Osteoblast (primary cell): ENCODE measurements around the gene MYH9. TPM values are rescaled to one million over a fixed set of nuclear protein-coding genes. Genes with fewer than 3 reads are reported as not detected.

ENCODE experiments used
- DNase-seq: peaks from one replicate; pipeline ENCODE4 v3.0.0; 2011; ENCODE audit warnings: low spot score, mixed read lengths; ENCODE audit not compliant: insufficient read length; ENCODE audit errors: missing footprints
- H2AFZ ChIP-seq: 2 replicates; pipeline ENCODE4 v1.6.0; 2011; ENCODE audit warnings: mild to moderate bottlenecking, low read length
- H3K27ac ChIP-seq: 2 replicates; pipeline ENCODE4 v1.5.1; 2011; ENCODE audit warnings: mild to moderate bottlenecking, low read depth, low read length, moderate library complexity
- H3K27me3 ChIP-seq: 2 replicates; pipeline ENCODE4 v1.6.0; 2012; ENCODE audit warnings: mild to moderate bottlenecking, control low read depth, inconsistent platforms, low read length, moderate library complexity; ENCODE audit not compliant: insufficient read depth
- H3K36me3 ChIP-seq: 2 replicates; pipeline ENCODE4 v1.5.1; 2011; ENCODE audit warnings: mild to moderate bottlenecking, low read length, control low read depth, moderate library complexity; ENCODE audit not compliant: insufficient read depth
- H3K4me1 ChIP-seq: 2 replicates; pipeline ENCODE4 v1.5.1; 2011; ENCODE audit warnings: mild to moderate bottlenecking, low read length, control low read depth, moderate library complexity; ENCODE audit not compliant: insufficient read depth
- H3K4me2 ChIP-seq: 2 replicates; pipeline ENCODE4 v1.6.0; 2011; ENCODE audit warnings: mild to moderate bottlenecking, low read length; ENCODE audit not compliant: insufficient read depth
- H3K4me3 ChIP-seq: fragments of 200-600 bp; sonication (generic); 3 replicates; pipeline ENCODE4 v1.5.1; 2012; ENCODE audit warnings: mild to moderate bottlenecking, low read length, inconsistent platforms; ENCODE audit not compliant: insufficient read depth
- H3K79me2 ChIP-seq: 2 replicates; pipeline ENCODE4 v1.6.0; 2012; ENCODE audit warnings: mild to moderate bottlenecking, low read length, control low read depth, inconsistent platforms; ENCODE audit not compliant: insufficient read depth
- H3K9me3 ChIP-seq: 2 replicates; pipeline ENCODE4 v1.5.1; 2011; ENCODE audit warnings: low read depth, low read length, control low read depth
- H4K20me1 ChIP-seq: 2 replicates; pipeline ENCODE4 v1.6.0; 2012; ENCODE audit warnings: mild to moderate bottlenecking, low read length, control low read depth; ENCODE audit not compliant: insufficient read depth
- total RNA-seq: library from RNA; depleted of rRNA; stranded (reverse); fragments of >200 nt; gene quantifications from 2 replicates; pipeline ENCODE4 v1.2.3, GENCODE V29; 2012
- TF ChIP-seq, protein P1 (sequence below): IDR thresholded peaks from 2 replicates; pipeline ENCODE4 v1.5.1; 2011; ENCODE audit warnings: mild to moderate bottlenecking, low read depth, low read length, moderate library complexity; ENCODE audit errors: extremely low read depth

MYH9 gene
- total RNA-seq, 1 donor, result 964 TPM

DNA sequence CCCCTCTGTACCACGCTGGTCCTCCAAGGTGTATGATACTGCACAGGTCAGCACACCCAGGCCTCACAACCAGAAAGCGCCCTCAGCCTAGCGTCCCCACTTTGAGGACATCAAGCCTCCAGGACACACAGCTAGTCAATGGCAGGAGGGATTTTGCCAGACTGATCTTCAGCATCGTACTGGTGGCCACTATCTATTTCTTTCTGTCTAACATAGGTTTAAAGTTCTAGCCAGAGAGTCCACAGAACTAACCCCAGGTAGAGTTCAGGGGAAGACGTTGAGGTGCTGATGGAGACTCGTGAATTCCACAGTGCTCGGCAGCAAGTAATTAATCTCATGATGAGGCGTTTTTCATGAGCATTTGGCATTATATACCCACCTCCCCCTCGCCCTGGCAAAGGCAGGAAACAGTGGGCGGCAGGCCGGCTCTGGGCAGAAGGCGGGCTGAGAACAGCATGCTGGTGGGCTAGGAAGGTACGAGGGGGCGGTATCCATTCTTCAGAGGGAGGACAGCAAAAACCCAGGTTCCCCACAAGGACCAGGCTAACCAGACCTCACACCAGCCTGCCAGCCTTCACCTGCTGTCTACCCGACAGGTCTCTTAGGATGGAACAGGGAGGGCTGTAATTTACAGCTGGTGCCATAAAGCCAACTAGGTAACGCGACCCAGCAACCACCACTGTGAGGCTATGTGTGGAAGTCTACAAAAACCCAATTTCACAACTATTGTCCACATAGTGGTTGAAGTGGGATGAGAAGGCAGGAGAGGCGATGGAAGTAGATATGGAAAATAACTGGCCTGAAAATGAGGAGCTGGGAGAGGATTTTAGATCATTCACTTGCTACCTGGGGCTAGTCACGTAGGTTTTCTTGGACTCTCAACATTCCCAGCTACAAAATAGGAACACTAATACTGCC lies 18.5 kb downstream of the MYH9 start:
- TF ChIP-seq, protein P1, sequence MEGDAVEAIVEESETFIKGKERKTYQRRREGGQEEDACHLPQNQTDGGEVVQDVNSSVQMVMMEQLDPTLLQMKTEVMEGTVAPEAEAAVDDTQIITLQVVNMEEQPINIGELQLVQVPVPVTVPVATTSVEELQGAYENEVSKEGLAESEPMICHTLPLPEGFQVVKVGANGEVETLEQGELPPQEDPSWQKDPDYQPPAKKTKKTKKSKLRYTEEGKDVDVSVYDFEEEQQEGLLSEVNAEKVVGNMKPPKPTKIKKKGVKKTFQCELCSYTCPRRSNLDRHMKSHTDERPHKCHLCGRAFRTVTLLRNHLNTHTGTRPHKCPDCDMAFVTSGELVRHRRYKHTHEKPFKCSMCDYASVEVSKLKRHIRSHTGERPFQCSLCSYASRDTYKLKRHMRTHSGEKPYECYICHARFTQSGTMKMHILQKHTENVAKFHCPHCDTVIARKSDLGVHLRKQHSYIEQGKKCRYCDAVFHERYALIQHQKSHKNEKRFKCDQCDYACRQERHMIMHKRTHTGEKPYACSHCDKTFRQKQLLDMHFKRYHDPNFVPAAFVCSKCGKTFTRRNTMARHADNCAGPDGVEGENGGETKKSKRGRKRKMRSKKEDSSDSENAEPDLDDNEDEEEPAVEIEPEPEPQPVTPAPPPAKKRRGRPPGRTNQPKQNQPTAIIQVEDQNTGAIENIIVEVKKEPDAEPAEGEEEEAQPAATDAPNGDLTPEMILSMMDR, result no peak
- Histone ChIP-seq H4K20me1 (peaks cover 81% of the 10 kb centered on the region), H3K4me1 (peaks cover 98% of the 10 kb centered on the region), H3K27me3 (no peaks in the 10 kb centered on the region), H3K36me3 (peaks cover 47% of the 10 kb centered on the region), H3K9me3 (no peaks in the 10 kb centered on the region), H2AFZ (no peak overlapping the region), H3K4me3 (peak overlapping the region; percentile 12), H3K79me2 (peaks cover 100% of the 10 kb centered on the region), H3K4me2 (peak overlapping the region; percentile 66), H3K27ac (peak overlapping the region; percentile 91)
- DNase-seq, result peak; percentile 74

DNA sequence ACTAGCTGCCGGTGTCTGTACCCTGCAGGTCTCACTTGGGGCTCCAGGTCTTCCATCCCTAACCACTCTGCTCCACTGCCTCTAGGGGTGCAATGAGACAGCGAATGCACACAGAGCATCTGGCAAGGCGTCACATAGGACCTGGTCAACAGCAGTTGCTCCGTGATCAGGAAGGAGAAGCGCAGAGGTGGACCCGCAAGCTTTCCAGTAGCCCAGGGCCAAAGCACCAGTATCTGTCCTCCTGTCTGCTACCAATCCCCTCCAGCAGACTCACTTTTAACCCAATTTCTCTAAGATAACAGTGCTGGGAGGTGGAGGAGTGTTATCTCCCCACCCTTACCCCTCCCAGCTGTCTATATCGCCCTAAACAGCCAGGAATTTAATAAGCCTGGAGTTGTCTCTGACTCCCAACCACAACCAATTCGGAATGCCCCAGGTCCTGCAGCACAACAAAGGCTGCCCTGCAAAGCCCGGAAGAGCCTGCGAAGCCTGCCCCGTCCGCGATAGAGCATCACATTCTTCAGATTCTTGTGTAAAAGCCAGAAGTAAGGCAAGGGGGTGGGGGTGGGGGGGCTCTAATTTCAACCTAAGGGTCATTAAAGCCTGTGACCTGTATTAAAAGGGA lies 19.3 kb downstream of the MYH9 start:
- H3K4me3 ChIP-seq, result peak overlapping the region; percentile 12
- peaks cover 42% of the 10 kb centered on the region for H3K36me3 ChIP-seq
- peaks cover 84% of the 10 kb centered on the region for H4K20me1 ChIP-seq

DNA sequence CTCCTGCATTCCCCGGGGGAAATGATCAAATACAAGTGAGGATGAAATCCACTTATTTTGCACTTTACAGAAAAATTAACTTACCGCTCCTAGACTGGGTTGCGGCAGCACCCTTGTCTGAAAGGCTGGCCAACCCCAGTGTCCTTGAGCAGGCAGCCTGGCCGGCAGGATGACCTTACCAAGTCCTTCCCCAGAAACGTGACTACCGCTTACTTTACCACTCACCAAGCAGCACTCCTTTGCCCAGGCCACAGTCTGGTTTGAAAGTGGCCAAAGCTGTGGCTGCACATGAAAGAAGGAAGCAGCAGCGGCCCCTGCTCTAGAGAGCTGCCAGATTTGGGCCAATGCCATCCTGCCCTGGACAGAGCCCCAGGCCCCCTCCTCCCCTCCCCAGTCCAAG lies 20.3 kb downstream of the MYH9 start:
- Histone ChIP-seq H3K9me3 (no peaks in the 10 kb centered on the region), H3K27me3 (no peaks in the 10 kb centered on the region), H3K27ac (peak overlapping the region; percentile 93), H2AFZ (no peak overlapping the region), H3K4me3 (peak overlapping the region; percentile 16), H3K4me2 (peak overlapping the region; percentile 66), H3K79me2 (peaks cover 100% of the 10 kb centered on the region), H3K4me1 (peaks cover 100% of the 10 kb centered on the region), H4K20me1 (peaks cover 84% of the 10 kb centered on the region), H3K36me3 (peaks cover 38% of the 10 kb centered on the region)
- DNase-seq, result peak; percentile 26
- TF ChIP-seq, protein P1, result no peak

More for the DNA sequence above, 19.3 kb downstream of the MYH9 start:
- Histone ChIP-seq H3K79me2 (peaks cover 100% of the 10 kb centered on the region), H3K27ac (peak overlapping the region; percentile 93), H3K4me2 (peak overlapping the region; percentile 66), H2AFZ (no peak overlapping the region), H3K27me3 (no peaks in the 10 kb centered on the region), H3K4me1 (peaks cover 99% of the 10 kb centered on the region), H3K9me3 (no peaks in the 10 kb centered on the region)
- TF ChIP-seq, protein P1, result no peak
- DNase-seq, result peak; percentile 82

DNA sequence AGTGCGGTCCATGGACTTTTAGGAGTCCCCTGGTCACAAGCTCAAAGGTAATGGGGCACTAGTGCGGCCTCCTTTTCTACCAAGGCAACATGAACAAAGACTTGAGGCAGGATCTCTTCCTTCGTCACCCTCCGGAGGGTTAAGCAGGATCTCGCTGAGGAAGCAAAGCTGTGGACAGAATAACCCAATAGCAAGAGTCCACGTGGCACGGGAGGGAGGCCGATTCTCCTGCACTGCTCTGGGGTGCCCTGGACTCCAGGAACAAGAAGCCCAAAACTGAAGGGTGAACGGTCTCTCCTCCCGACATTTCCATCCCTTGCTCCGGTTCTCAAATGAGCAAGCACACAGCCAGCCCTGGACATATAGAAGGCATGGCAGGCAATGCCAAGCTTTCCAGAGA lies 20.7 kb downstream of the MYH9 start:
- no peaks in the 10 kb centered on the region for H3K27me3 ChIP-seq
- peaks cover 84% of the 10 kb centered on the region for H4K20me1 ChIP-seq
- no peak overlapping the region for H2AFZ ChIP-seq
- no peak overlapping the region for H3K4me3 ChIP-seq
- DNase-seq, result no peak
- peak overlapping the region; percentile 66 for H3K4me2 ChIP-seq
- H3K9me3 ChIP-seq, result no peaks in the 10 kb centered on the region
- peak overlapping the region; percentile 93 for H3K27ac ChIP-seq
- peaks cover 100% of the 10 kb centered on the region for H3K4me1 ChIP-seq
- TF ChIP-seq, protein P1, result no peak
- peaks cover 40% of the 10 kb centered on the region for H3K36me3 ChIP-seq
- H3K79me2 ChIP-seq, result peaks cover 100% of the 10 kb centered on the region
